ENCODE data around the gene SDK1. TPM values are rescaled to one million over a fixed set of nuclear protein-coding genes. Genes with fewer than 3 reads are reported as not detected.

The SDK1 gene
- total and polyA plus RNA-seq, 12 donors: 1.0 to 5.3 (median 3.2) TPM

DNA sequence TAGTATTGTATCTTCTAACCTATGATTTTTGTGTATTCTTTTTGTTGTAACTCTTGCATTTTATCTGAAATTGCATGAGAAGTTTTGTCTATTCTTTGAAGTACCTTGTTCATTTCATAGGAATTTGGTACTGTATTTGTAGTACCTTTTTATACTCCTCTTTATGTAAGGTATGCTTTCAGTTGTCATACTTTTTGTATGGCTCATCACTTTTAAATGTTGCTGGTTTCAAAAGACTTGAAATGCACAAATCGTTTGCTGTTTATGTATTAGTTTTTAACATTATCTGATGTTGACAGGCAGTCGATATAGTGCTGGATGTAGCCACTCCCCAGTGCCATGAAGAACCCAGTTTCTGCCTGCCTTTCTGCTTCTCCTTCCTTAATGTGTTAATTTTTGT, 158.1 kb downstream of the SDK1 start:
- 83 to 89% methylated on average over 2 of the region's 2 CpGs for WGBS, 2 donors
- Histone ChIP-seq H3K27me3 (no peaks in the 10 kb centered on the region), H3K36me3 (no peaks in the 10 kb centered on the region), H3K4me1 (no peaks in the 10 kb centered on the region), H3K27ac (no peak overlapping the region), H3K4me3 (no peak overlapping the region), H3K9me3 (peaks cover 0 to 9% (median 0%) of the 10 kb centered on the region in 11 donors)
- intact Hi-C loops (cut with DNase I): no loop called here
- no peak for TF ChIP-seq CTCF (IDR thresholded peaks at IDR 0.05)
- DNase-seq (no peak), ATAC-seq (no peak)

DNA sequence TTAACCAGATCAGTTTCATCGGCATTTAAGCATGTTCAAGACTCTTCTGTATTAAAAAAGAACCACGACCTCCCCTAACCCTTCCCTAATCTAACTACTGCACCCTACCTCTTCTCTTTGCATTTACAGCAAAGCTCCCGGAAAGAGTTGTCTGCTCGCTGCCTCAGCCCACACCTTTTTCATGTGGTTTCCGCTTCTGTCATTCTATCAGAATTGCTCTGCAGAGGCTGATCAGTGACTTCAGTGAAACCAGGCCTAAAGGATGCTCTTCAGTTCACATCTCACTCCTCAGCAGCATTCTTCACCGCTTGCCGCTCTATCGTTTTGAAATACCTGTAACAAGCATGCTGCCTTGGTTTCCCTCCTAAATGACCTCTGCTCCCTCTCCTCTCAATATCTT, 160.9 kb downstream of the SDK1 start:
- Histone ChIP-seq H3K27me3 (no peaks in the 10 kb centered on the region), H3K9me3 (no peaks in the 10 kb centered on the region), H3K36me3 (no peaks in the 10 kb centered on the region), H3K4me3 (no peak overlapping the region), H3K27ac (no peak overlapping the region), H3K4me1 (no peaks in the 10 kb centered on the region)
- intact Hi-C loops (cut with DNase I): no loop called here
- 84 to 91% methylated on average over 8 of the region's 8 CpGs for WGBS, 2 donors
- TF ChIP-seq CTCF (IDR thresholded peaks at IDR 0.05): no peak
- no peak for DNase-seq
- ATAC-seq: no peak

DNA sequence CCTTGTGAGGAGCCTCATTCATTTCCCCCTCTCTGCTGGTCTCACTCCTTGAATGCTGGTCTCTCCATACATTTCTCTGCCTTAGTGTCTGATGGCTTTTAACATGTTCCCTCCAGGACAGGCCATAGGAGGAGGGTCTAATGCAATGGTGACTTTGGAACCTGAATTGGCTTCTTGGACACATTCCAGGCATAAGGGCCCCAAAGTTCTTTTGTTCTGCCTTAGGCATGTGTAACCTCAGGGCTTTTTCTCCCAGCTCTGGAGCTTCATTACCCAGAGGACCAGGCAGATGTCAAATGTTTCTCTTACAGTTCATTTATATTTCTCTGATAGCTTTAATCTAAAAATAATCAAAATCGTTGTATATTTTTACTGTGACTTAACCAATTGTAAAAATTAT, 162.6 kb downstream of the SDK1 start:
- H3K4me3 ChIP-seq: no peak overlapping the region
- H3K9me3 ChIP-seq: no peaks in the 10 kb centered on the region
- no peak overlapping the region for H3K27ac ChIP-seq
- H3K27me3 ChIP-seq: no peaks in the 10 kb centered on the region
- no peaks in the 10 kb centered on the region for H3K4me1 ChIP-seq
- no peak for DNase-seq
- no peaks in the 10 kb centered on the region for H3K36me3 ChIP-seq
- TF ChIP-seq CTCF (IDR thresholded peaks at IDR 0.05): no peak
- no peak for ATAC-seq
- intact Hi-C loops (cut with DNase I): no loop called here
- WGBS, 2 donors: 47 to 53% methylated on average over 1 of the region's 1 CpG

DNA sequence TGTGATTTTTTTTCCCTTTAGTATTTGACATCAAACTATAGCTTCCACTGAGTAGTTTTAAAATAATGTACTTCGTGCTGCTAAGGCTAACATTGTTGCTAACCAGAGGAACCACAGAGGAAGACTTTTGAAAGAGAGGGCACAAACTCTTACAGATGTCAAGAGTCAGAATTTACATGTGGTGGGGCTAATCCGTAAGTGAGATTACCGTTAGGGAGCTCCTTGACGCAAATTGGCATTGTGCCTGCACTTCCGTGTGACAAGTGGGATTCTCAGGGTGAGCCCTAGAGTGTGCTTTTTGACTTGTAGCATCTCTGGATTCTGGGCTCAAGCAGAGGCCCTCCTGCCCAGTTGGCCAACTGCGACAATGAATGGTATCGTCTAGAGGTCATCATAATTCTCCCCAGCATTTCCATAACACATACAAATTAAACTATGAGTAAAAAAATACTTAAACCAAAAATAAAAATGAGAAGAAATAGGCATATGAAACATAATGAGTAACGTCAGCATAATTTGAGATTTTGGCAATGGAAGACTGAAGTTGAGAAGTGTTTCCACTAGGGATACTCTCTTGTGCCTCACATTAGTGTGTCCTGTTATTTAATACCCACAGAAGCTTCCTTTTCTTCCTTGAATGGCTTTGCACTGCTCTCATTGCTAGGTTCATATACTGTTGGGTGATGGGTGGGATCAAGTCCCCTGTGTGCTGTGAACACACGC, 164.0 kb downstream of the SDK1 start:
- no peaks in the 10 kb centered on the region for H3K27me3 ChIP-seq
- ATAC-seq (no peak), DNase-seq (no peak)
- H3K36me3 ChIP-seq: no peaks in the 10 kb centered on the region
- no peaks in the 10 kb centered on the region for H3K9me3 ChIP-seq
- no peak overlapping the region for H3K27ac ChIP-seq
- TF ChIP-seq CTCF (IDR thresholded peaks at IDR 0.05): no peak
- H3K4me3 ChIP-seq: no peak overlapping the region
- H3K4me1 ChIP-seq: no peaks in the 10 kb centered on the region
- intact Hi-C loops (cut with DNase I): no loop called here
- 77 to 80% methylated on average over 9 of the region's 9 CpGs for WGBS, 2 donors

All from heart right ventricle (tissue), 16 donors.